HEK293 (cell line): ENCODE results near the gene RFK.

ENCODE experiments used
- CTCF ChIP-seq: fragments of 450-650 bp; formaldehyde crosslinking; IDR thresholded peaks from 2 replicates; pipeline ENCODE4 v1.5.1; 2016; ENCODE audit warnings: missing biosample characterization, missing genetic modification characterization
- PRDM4 ChIP-seq: fragments of 450-650 bp; formaldehyde crosslinking; IDR thresholded peaks from 2 replicates; pipeline ENCODE4 v1.5.1; 2017; ENCODE audit warnings: missing biosample characterization, missing genetic modification characterization
- ZBTB8A ChIP-seq: fragments of 450-650 bp; formaldehyde crosslinking; IDR thresholded peaks from 2 replicates; pipeline ENCODE4 v1.5.1; 2016; ENCODE audit warnings: missing biosample characterization, missing genetic modification characterization
- ZNF211 ChIP-seq: fragments of 450-650 bp; formaldehyde crosslinking; IDR thresholded peaks from 2 replicates; pipeline ENCODE4 v1.5.1; 2016; ENCODE audit warnings: low read depth, missing biosample characterization, missing genetic modification characterization
- ZNF354C ChIP-seq: fragments of 450-650 bp; formaldehyde crosslinking; IDR thresholded peaks from 2 replicates; pipeline ENCODE4 v1.5.1; 2016; ENCODE audit warnings: missing biosample characterization, missing genetic modification characterization, low read depth, borderline replicate concordance
- ZNF433 ChIP-seq: fragments of 450-650 bp; formaldehyde crosslinking; IDR thresholded peaks from 2 replicates; pipeline ENCODE4 v1.5.1; 2016; ENCODE audit warnings: missing biosample characterization, missing genetic modification characterization, low read depth
- ZNF704 ChIP-seq: fragments of 450-650 bp; formaldehyde crosslinking; IDR thresholded peaks from 2 replicates; pipeline ENCODE4 v1.5.1; 2016; ENCODE audit warnings: missing biosample characterization, missing genetic modification characterization

GRCh38 chr9:76372336-76372735, 21.9 kb downstream of the RFK start:
- TF ChIP-seq ZNF704 (tag by site-specific recombination) (no peak), PRDM4 (tag by site-specific recombination) (no peak), CTCF (tag by site-specific recombination) (no peak), ZNF433 (tag by site-specific recombination) (no peak), ZNF211 (tag by site-specific recombination) (no peak), ZBTB8A (tag by site-specific recombination) (no peak), ZNF354C (no peak)
